Measurements from ENCODE around the gene LYPD6.

LYPD6 gene

DNA sequence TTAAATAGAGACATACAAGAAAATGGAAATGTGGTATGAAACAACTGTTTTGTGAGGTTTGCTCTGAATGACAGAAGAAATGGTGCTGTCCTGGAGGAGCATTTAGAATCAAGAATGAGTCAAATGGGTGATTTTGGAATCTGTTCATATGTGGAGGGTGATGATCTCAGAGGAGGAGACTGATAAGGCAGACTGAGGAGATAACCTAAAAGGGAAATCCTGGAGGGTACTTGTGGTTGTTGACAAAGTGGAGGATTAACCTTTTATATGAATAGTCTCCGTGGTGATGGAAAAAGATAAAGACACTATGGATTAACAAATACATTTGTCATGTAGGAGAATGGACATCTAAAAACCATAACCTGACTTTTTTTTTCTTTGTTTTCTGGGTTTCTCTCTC lies 183.1 kb downstream of the LYPD6 start:
- in situ Hi-C loops (cut with MboI; ENCODE audit: low sequenced_read_pairs, unreplicated experiment): no loop called here

More for the DNA sequence above, 183.1 kb downstream of the LYPD6 start:
- DNase-seq (ENCODE audit: low spot score): no peak
- TF ChIP-seq, protein P1, sequence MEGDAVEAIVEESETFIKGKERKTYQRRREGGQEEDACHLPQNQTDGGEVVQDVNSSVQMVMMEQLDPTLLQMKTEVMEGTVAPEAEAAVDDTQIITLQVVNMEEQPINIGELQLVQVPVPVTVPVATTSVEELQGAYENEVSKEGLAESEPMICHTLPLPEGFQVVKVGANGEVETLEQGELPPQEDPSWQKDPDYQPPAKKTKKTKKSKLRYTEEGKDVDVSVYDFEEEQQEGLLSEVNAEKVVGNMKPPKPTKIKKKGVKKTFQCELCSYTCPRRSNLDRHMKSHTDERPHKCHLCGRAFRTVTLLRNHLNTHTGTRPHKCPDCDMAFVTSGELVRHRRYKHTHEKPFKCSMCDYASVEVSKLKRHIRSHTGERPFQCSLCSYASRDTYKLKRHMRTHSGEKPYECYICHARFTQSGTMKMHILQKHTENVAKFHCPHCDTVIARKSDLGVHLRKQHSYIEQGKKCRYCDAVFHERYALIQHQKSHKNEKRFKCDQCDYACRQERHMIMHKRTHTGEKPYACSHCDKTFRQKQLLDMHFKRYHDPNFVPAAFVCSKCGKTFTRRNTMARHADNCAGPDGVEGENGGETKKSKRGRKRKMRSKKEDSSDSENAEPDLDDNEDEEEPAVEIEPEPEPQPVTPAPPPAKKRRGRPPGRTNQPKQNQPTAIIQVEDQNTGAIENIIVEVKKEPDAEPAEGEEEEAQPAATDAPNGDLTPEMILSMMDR (IDR thresholded peaks at IDR 0.05; ENCODE audit: borderline replicate concordance, control extremely low read depth, extremely low read depth, insufficient read depth, missing control alignments): no peak

Data from GM13976 (cell line).